Inflammatory macrophage treated with lipopolysaccharide for 1 hour (primary cell): Measurements from ENCODE around the gene PCDHA1.

ENCODE experiments used
- DNase-seq, 2 donors: peaks; one replicate each; pipeline ENCODE4 v3.0.0-alpha.2; 2020 to 2022

Gene PCDHA1

DNA sequence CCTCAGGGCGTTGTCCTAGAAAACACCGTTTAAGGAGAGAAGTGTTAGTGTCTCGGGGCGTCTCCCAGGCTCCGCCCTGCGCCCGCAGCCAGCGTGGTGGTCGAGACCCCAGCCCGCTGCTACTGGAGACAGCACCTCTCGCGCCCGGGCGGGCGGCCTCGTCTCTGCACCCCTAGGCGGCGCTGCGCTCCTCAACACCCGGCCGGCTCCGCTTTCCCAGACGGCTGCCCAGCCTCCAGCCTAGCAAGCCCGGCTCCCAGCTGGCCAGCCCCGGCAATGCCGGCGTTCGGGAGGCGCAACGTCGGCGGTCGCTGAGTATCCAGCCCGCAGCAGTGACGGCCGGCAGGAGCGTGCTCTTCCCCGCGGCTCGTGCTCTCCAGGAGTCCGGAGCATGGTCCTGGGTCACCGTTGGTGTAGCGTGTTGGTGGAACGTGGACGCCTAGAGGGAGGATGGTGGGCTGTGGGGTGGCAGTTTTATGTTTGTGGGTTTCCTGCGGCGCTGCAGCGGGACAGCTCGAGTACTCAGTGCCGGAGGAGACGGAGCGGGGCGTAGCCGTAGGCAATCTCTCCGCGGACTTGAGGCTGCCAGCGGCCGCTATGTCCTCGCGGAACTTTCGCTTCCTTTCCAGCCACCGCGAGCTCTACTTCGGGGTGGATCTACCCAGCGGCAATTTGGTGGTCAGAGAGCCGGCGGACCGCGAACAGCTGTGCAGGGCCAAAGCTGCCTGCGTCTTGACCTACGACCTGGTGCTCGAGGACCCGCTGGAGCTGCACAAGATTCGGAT lies 140.7 kb downstream of the PCDHA1 start:
- DNase-seq, result no peak

GRCh38 chr5:140927228-140927573 lies 141.3 kb downstream of the PCDHA1 start:
- DNase-seq, result no peak

DNA sequence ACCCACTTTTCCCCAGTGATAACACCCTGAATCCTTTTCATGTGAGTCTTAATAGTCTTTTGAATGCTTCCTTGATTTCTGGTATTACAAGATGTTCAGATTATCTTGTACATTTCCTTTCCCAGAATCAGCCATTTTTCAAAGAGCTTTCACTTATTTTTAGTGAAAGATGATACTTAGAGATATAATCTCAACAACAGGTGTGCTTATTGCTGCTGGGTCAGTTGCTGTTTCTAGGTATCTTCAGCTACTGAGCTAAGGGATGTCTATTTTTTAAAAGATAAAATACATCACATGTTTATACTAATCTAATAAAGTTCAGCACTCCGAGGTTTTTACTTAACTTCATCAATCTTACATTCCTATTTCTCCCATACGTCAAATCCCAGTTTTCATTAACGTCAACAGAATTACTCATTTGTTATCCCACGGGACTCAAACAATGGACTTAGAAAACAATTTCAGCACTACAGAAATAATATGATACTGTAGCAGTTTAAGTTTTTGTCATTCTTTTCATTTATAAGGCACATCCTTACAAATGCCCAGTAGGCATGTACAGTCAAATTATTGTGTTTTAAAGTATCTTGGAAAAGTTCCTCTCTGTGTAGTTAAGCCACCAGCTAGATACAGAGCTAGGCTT lies 149.1 kb downstream of the PCDHA1 start:
- no peak for DNase-seq

GRCh38 chr5:140946578-140946977 lies 160.6 kb downstream of the PCDHA1 start:
- DNase-seq, result no peak

GRCh38 chr5:140951636-140952035 lies 165.7 kb downstream of the PCDHA1 start:
- DNase-seq, result no peak

- DNase-seq, result no peak
These were observed 167.3 kb downstream of the PCDHA1 start for GRCh38 chr5:140953234-140953633.

- no peak for DNase-seq
These were observed 176.2 kb downstream of the PCDHA1 start for GRCh38 chr5:140962190-140962589.

DNA sequence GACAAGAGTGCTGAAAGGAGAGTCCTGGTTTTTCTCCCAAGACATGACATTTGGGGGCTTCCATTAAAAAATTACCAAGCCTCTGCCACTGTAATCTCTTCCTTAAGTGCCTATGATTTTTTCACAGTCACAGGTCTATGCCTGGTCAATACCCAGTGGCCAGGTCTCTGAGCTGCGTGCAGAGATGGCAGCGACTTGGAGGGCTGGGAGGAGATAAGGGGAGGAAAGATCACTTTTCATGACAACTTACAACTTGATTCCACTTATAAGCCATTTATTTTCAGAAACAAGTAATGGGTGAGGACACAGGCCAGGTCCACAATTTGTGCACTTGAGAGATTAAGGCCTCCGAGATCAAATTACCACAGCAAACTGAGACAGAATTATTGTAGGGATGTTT lies 178.4 kb downstream of the PCDHA1 start:
- no peak for DNase-seq

- no peak for DNase-seq
These were observed 180.0 kb downstream of the PCDHA1 start for GRCh38 chr5:140965905-140966292.

DNA sequence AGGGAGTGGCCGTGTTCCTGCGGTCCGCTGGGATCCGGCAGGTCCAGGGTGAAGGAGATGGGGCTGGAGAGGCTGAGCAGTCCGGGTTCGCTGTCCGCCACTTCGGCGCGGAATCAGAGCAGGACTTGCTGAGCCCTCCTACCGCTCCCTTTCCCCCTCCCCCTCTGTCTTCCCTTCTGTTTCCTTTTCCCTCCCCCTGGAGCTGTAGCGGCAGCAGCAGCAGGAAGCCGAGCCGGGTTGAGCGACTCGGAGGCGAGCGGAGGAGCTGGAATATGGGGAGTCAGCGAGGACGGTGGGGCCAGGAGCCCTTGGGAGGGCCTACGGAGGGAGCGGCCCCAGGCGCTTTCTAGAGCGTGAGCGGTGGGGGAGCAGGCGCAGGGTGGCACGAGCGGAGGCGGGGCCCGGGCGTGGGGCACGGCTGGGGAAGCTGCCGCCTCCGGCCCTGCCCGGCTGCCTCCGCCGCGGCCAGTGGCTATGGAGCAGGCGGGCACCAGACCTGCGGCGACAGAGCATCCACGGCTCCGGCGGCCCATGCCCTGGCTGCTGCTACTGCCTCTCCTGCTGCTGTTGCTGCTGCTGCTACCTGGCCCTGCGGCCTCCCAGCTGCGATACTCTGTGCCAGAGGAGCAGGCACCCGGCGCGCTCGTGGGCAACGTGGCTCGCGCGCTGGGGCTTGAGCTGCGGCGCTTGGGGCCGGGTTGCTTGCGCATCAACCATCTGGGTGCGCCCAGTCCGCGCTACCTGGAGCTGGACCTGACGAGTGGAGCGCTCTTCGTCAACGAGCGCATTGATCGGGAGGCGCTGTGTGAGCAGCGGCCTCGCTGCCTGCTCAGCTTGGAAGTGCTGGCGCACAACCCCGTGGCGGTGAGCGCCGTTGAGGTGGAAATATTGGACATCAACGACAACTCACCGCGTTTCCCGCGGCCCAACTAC lies 180.6 kb downstream of the PCDHA1 start, which contains the start of gene PCDHAC2:
PCDHAC2 (plus strand) TSS at position 184 of the 933 bp plus-strand sequence; CDS start at position 475, 291 bp downstream.
- DNase-seq, result no peak

DNA sequence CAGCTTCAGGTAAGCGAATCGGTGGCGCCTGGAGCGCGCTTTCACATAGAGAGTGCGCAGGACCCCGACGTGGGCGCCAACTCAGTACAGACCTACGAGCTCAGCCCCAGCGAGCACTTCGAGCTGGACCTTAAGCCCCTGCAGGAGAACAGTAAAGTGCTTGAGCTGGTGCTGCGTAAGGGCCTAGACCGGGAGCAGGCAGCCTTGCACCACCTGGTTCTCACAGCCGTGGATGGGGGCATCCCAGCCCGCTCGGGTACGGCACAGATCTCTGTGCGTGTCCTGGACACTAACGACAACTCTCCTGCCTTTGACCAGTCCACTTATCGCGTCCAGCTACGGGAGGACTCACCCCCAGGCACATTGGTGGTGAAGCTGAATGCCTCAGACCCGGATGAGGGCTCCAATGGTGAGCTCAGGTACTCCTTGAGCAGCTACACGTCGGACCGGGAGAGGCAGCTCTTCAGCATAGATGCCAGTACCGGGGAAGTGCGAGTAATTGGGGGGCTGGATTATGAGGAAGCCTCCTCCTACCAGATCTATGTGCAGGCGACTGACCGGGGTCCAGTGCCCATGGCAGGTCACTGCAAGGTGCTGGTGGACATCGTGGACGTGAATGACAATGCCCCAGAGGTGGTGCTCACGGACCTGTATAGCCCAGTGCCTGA lies 181.4 kb downstream of the PCDHA1 start:
- DNase-seq, result no peak

DNA sequence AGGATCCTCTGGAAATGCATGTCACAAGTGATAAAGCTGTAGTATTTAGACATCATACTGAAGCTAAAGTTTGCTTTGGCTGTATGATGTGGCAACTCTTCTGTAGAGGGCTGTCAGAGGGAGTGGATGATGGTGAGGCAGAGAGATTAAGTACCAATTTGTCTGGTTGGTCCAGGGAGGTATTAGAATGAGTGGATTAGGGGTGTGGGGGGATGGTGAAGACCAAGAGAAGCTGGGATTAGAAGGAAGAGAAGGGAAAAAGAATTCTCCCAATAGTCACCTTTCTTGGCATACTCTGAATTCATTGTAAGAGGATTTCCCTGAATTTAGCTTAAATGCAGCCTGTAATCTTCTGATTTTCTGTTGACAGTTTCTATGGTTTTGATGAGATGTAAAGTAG lies 183.9 kb downstream of the PCDHA1 start:
- DNase-seq, result no peak

DNA sequence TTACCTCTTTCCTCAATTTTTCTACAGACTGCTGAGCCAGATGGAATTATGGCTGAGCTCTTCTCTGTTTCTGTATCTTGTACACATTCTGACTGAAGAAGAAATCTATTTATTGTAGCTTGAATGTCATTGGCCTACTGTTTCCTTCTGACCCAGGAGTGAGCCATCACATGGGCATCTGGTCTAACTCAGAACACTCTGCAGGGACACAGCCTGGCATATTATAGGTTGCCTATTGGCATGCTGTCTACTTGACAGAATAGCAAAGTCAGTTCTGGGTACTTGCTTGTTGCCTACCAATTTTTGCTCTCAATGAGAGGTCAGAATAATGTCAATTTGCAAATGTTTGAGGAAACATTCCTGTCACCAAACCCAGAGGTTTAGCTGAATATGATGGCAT lies 187.6 kb downstream of the PCDHA1 start:
- DNase-seq, result no peak

GRCh38 chr5:140977003-140977402 lies 191.1 kb downstream of the PCDHA1 start:
- no peak for DNase-seq

GRCh38 chr5:140978260-140978659 lies 192.3 kb downstream of the PCDHA1 start:
- DNase-seq, result no peak

- DNase-seq, result no peak
These were observed 193.0 kb downstream of the PCDHA1 start for GRCh38 chr5:140978983-140979382.

DNA sequence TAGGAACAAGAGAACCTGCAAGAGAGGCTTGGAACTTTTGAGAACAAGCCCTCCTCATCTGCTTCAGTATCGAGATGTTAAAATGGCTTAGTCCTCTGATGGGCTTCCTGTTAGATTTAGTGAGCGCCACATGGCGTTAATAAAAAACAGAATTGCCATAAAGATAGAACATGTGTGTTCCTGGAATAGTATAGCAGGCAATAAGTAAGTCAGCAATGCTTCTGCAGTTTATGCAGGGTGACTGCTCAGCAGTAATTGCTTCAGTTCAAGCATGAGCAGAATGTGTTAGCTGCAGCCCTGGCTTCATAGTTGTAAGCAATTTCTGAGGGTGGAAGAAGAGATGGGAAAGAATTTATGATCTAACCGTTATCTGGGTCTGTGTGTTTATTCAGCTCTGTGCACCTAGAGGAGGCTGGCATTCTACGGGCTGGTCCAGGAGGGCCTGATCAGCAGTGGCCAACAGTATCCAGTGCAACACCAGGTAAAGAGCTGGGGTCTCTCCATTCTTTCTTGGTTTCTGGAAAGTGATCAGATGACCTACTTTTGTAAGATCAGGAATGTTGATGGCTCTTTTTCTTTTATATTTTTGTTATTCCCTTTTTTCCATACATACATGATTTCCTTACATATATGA lies 196.3 kb downstream of the PCDHA1 start:
- DNase-seq, result no peak

- DNase-seq, result no peak
These were observed 200.2 kb downstream of the PCDHA1 start for GRCh38 chr5:140986117-140986521.

DNA sequence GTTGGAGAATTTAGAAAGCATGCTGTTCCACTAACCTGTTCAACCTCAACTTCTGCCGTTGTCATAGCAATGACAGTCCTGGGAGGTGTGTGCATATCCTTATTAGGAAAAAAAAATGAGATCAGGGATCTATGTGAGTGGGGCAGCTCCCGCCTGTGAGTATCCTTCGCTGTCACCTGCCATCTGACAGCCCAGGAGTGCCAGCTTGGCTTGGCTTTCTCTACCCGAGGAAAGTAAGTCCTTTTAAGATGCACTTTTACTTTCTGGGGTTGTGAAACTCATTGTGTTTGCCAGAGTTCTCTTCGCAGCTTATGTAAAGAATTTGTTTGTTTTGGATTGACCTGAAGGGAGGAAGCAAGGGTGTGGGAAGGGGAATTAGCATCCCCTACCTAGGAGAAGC lies 202.2 kb downstream of the PCDHA1 start:
- no peak for DNase-seq

GRCh38 chr5:140988608-140989007 lies 202.7 kb downstream of the PCDHA1 start:
- no peak for DNase-seq

GRCh38 chr5:140989254-140990020 lies 203.5 kb downstream of the PCDHA1 start:
- DNase-seq, result no peak

DNA sequence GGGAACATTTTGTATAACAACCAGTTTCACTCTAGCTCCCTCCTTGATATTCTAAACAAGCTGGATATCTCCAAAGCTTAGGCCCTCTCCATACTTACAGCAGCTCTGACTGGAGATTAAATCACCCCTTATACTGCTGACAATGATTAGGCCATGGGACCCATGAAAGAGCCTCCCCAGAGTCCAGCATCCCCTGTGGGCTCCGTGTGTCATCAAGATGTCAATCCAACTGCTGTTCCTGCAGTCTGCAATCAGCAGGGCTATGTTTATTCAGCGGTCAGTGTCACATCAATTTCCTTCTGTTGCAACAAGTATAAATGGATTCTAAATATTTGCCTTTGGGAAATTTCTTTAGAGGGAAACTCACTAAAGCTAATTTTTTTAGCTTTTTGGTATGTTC lies 206.9 kb downstream of the PCDHA1 start:
- DNase-seq, result no peak
